HUES6 (cell line): ENCODE results near the gene MEF2C.

Experiments
- H3K27ac ChIP-seq: 2 replicates; pipeline ENCODE4 v1.7.0; 2013; ENCODE audit warnings: low read depth, mild to moderate bottlenecking, low read length, inconsistent platforms
- H3K27me3 ChIP-seq: 2 replicates; pipeline ENCODE4 v1.6.1; 2013; ENCODE audit warnings: low read length; ENCODE audit not compliant: control insufficient read depth, insufficient read depth
- H3K36me3 ChIP-seq: 2 replicates; pipeline ENCODE4 v1.6.1; 2013; ENCODE audit warnings: low read length; ENCODE audit not compliant: control insufficient read depth, insufficient read depth
- H3K4me1 ChIP-seq: 2 replicates; pipeline ENCODE4 v1.6.1; 2013; ENCODE audit warnings: low read length; ENCODE audit not compliant: control insufficient read depth, insufficient read depth
- H3K4me3 ChIP-seq: 2 replicates; pipeline ENCODE4 v1.5.1; 2013; ENCODE audit warnings: low read depth, low read length
- H3K9ac ChIP-seq: one replicate; pipeline ENCODE4 v1.6.1; 2013; ENCODE audit warnings: mild to moderate bottlenecking, low read length
- H3K9me3 ChIP-seq: 2 replicates; pipeline ENCODE4 v1.6.1; 2013; ENCODE audit warnings: low read depth, low read length; ENCODE audit not compliant: control insufficient read depth, insufficient read depth

The MEF2C gene

DNA sequence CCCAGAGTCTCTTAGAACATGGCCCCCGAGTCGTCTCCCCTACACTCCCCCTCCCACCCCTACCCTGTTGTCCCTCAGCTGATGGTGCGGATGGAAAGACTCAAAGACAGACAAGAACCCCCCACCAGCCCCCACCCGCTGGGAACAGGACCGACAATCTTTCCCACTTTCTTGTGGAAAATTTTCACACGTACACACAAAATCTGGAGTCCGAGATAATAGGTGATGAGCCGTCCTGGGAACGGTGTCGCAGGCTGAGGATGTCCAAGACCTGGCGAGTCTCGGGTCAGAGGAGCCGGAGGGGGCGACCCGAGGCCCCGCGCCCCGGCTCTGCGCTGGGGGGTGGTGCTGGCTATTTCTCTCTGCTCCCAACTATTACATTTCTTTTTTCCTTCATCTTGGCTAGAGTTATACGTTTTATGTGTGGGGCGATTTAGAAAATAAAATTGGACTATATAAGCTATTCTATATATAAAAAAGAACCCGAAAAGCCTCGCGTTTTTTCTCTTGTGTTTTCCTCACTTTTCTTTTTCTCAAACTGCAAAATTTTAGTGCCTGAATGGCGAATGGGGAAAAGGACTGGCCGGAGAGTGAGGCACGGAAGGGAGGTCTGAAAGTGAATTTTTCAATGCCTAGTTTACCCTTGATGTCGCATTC is 188.8 kb downstream of the MEF2C start:
- H3K4me3 ChIP-seq, result peak overlapping the region; percentile 54
- H3K27ac ChIP-seq, result no peak overlapping the region
- peaks cover 100% of the 10 kb centered on the region for H3K27me3 ChIP-seq

DNA sequence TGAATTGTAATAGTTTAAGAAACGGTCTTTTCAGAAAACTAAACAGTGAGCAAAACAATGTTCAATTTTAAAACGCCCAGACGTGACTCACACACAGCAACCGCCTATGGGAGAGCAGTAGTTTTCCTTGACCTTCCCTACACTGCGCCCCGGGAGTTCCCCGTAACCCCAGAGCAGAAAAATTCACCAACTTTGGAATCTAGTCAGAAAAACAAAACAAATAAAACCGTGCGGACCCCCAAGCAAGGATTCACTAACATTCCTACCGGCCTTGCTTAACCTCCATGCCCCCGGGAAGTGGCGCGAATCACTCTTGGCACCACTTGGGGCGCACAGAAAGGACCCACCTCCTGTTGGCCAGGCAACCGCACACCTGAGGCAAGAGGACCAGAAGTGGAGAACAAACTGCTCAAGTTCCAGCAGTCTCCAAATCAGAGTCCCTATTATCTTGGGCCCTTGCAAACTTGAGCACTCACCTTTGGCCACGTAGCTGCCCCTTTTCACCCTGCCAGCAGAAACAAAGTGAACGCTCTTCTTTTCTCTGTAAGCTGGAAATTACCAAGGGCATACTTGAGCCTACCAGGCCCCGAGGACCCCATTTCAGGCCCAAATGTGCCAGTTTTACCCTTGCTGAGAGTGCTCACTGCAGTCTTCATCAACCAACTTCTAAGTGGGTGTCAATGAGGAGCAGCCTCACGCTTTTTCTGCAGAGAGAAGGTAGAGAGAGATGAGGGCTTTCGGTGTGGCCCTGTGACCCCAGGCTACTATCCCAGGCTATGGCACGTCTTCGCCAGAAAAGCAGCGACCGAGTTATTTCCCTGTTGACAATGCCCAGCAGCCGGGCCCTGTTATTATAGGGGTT is 189.7 kb downstream of the MEF2C start:
- no peak overlapping the region for H3K9ac ChIP-seq
- H3K36me3 ChIP-seq, result no peaks in the 10 kb centered on the region
- peak overlapping the region; percentile 55 for H3K4me3 ChIP-seq
- H3K4me1 ChIP-seq, result peaks cover 60% of the 10 kb centered on the region
- H3K27me3 ChIP-seq, result peaks cover 100% of the 10 kb centered on the region
- no peak overlapping the region for H3K27ac ChIP-seq
- no peaks in the 10 kb centered on the region for H3K9me3 ChIP-seq

More for the DNA sequence above, 188.8 kb downstream of the MEF2C start:
- no peaks in the 10 kb centered on the region for H3K36me3 ChIP-seq
- H3K9me3 ChIP-seq, result no peaks in the 10 kb centered on the region
- peaks cover 55% of the 10 kb centered on the region for H3K4me1 ChIP-seq
- no peak overlapping the region for H3K9ac ChIP-seq

DNA sequence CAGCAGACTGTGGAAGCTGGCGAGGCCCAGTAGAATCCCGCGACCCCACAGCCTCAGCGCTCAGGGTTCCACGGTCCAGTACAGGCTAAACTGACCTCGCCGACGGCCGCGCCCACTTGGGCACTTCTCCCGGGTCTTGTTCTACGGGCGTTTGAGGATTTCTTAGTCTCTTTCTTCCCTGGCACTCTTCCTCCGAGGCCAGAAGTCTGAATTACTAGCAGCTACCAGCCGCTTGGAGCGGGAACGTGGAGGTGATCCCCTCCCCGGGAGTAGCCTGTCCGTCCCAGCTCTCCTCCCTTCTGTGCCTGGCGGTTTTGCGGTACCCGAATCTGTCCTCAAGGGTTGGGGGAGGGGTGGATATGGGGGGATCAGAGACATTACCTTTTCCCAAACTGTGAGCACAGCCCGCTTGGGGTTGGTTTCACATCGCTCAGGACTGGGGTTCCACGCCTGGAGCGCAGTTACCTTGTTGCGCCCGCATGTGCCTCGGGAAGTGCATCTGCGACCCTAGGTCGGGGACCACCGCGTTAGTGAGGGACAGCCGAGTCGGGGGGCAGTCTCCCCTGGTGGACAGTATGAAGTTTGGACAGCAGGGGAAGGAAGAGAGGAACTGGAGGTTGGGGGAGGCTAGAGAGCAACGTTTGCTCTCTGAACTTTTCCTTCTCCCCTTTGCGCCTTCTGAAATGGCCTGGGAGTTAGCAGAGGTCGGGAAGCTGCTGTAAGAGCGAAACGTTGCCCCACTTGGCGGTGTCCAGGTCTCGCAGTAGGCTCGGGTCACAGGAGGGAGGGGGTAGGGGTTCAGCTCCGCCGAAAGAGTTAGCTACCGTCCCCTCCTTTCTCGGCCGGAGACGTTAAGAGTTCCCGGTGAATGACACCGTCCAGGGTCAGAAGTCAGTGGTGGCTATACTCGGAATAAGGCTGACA is 190.8 kb downstream of the MEF2C start:
- H3K36me3 ChIP-seq, result no peaks in the 10 kb centered on the region
- H3K27ac ChIP-seq, result no peak overlapping the region
- H3K27me3 ChIP-seq, result peaks cover 100% of the 10 kb centered on the region
- H3K9ac ChIP-seq, result peak overlapping the region; percentile 1
- peaks cover 64% of the 10 kb centered on the region for H3K4me1 ChIP-seq
- H3K4me3 ChIP-seq, result peak overlapping the region; percentile 55
- H3K9me3 ChIP-seq, result no peaks in the 10 kb centered on the region

DNA sequence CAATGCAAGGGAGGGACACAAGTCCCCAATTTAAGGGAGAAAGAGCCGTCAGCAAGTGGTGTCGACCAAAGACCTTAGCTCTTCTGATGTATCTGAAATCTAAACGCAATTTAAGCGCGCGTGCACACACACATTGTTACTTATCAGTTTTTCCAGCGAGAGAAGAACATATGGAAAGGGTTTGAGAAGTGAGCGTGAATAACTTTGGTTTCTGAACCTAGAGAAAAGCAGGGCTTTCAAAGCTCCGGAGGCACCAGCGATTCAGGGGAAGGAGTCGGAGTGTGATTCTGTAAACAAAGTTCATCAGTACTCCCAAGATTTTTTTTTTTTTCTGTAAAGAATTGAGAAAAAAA is 191.8 kb downstream of the MEF2C start:
- H3K27me3 ChIP-seq, result peaks cover 100% of the 10 kb centered on the region
- H3K27ac ChIP-seq, result no peak overlapping the region
- H3K4me3 ChIP-seq, result peak overlapping the region; percentile 46; the same call in 1 of the 2 replicates
- no peaks in the 10 kb centered on the region for H3K36me3 ChIP-seq
- peaks cover 60% of the 10 kb centered on the region for H3K4me1 ChIP-seq
- no peak overlapping the region for H3K9ac ChIP-seq
- no peaks in the 10 kb centered on the region for H3K9me3 ChIP-seq

DNA sequence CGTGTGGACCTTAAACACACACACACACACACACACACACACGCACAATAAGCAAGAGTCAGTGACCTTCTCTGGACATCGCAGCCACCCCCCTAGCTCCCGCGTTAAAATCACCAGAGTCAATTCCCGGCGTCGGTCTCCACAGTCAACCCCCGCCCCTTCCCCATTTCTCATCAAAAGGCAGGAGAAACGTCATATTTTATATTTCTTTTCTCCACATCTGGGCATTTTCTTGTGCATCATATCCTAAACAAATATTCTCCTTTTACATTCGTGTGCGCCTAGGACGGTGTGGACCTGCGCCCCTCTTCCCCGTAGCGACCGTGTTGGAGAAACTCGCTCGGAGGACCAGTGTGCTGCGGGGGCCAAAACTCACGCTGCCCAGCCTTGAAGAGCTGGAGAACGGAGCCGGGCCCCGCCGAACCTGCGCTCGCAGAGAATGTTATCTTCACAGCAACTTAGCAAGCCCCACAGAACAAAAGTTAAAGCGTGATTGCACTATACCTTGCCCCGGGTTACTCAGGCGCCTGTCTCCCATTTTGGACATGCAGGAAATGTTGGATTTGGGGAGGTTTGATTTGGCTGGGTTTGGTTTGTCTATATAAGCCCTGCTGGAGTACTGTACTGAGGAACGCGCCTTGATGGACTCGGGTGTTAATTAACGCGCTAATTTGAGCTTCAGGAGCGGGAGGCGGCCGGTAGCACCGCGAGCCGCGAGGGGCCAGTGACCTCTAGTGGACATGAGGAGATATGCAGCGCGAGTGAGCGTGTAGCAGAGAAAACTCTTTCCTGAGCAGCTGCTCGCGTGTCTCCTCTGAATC is 192.4 kb downstream of the MEF2C start:
- peaks cover 56% of the 10 kb centered on the region for H3K4me1 ChIP-seq
- H3K9me3 ChIP-seq, result no peaks in the 10 kb centered on the region
- H3K9ac ChIP-seq, result no peak overlapping the region
- H3K4me3 ChIP-seq, result peak overlapping the region; percentile 46
- H3K36me3 ChIP-seq, result no peaks in the 10 kb centered on the region
- peaks cover 100% of the 10 kb centered on the region for H3K27me3 ChIP-seq
- H3K27ac ChIP-seq, result no peak overlapping the region

DNA sequence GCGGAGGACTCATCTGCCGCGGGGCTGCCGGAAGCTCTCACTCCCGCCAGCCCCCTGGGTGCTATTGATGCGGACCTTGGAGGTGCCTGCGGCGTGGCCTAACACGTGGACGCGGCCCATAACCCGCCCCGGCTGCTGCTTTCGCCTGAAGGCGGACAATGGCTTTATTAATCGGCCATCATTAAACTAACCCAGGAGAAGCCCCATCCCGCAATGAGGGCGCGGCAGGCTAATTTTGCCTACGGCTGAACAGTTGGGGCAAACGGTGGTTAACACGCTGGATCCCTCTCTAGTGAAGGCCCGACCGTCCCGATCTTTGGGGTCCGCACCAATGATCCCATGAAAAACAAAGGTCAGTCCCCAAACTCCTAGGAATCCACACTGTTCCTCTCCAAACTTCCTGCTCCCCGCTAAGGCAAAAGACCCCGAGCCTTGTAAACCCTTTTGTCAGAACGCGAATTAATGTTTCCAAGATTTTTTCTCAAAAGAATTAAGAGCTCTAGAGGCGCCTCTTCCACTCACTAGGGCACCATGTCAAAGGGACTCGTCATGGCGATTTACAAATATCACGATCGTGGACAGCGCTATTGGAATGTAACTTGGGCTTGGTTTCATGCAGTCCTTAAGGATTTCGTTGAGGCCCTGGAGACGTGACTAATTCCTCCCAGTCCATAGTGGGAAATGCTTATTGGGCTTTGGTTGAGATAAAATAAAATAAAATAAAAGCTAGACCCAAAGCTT is 193.1 kb downstream of the MEF2C start:
- peaks cover 100% of the 10 kb centered on the region for H3K27me3 ChIP-seq
- H3K27ac ChIP-seq, result no peak overlapping the region
- peak overlapping the region; percentile 41 for H3K4me3 ChIP-seq
- H3K9me3 ChIP-seq, result no peaks in the 10 kb centered on the region
- peaks cover 57% of the 10 kb centered on the region for H3K4me1 ChIP-seq
- no peak overlapping the region for H3K9ac ChIP-seq
- H3K36me3 ChIP-seq, result no peaks in the 10 kb centered on the region

DNA sequence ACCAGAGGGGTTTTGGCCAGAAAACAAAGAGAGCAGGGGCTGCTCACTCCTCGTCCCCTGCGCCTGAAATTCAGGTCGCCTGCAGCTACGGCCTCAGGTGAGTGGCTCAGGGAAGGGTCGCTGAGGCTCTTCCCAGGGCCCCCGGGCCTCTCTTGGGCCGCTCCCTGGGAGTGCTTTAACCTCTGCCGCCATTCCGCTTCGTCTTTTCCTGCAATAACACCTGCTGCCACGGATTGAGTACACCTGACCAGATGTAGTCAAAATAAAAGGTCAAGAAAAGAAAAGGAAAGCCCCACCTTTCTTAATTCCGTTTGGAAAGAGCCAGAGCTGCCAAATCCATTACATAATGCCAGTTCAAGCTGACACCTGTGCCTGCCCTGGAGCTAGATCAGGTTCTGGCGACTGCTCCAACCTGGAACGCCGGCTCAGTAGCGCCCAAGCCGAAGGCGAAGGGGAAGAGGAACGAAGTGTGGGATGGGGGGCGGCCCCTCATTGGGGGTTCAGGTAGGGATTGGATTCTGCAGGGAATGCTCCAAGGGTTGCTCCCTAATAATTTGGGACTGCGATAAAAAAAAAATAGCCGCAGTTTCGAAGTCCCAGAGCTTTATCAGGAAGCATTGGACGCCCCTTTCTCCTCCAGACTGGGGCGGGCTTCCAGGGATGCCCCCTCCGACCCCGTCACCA is 193.9 kb downstream of the MEF2C start:
- H3K4me1 ChIP-seq, result peaks cover 56% of the 10 kb centered on the region
- H3K27me3 ChIP-seq, result peaks cover 100% of the 10 kb centered on the region
- H3K9ac ChIP-seq, result no peak overlapping the region
- H3K36me3 ChIP-seq, result no peaks in the 10 kb centered on the region
- H3K27ac ChIP-seq, result no peak overlapping the region
- no peaks in the 10 kb centered on the region for H3K9me3 ChIP-seq
- H3K4me3 ChIP-seq, result peak overlapping the region; percentile 41

DNA sequence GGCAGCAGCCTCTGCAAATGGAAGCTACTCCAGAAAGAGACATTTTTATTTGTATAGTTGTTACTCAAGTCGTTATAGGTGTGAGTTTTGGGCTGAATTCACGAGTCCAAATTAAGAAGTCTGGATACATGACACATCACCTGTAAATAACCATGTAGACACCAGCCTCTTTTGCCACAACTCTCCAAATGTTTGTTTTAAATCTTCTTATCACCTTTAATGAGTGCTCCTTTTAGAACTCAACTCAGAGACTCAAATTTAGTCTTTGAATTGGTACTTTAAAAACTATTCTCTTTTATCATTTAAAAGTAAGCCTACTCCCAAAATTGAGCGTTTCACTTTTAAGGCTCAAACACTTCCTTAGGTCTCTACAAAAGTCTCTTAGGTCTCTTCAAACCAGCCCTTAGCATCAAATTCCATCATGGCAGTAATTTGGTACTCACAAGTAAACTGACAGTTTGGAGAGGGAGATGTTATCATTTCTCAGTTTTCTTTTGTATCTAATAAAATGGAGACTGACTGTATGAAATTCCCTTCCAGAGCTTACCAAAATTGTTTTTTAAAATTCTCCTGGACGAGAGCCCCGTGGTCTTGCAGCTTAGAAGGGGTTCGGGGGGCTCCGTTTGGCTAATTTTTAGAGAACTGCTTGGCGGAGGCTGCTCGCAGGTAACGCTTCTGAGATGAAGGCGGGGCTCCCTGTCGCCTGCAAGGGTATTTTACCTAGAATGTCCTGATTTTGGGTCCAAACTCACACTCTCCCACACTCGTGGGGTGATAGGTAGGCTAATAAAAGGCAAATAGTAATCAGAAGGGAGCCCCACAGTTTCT is 194.6 kb downstream of the MEF2C start:
- Histone ChIP-seq H3K9ac (no peak overlapping the region), H3K27me3 (peaks cover 100% of the 10 kb centered on the region), H3K27ac (no peak overlapping the region), H3K4me1 (peaks cover 60% of the 10 kb centered on the region), H3K9me3 (no peaks in the 10 kb centered on the region), H3K36me3 (no peaks in the 10 kb centered on the region), H3K4me3 (peak overlapping the region; percentile 41)

DNA sequence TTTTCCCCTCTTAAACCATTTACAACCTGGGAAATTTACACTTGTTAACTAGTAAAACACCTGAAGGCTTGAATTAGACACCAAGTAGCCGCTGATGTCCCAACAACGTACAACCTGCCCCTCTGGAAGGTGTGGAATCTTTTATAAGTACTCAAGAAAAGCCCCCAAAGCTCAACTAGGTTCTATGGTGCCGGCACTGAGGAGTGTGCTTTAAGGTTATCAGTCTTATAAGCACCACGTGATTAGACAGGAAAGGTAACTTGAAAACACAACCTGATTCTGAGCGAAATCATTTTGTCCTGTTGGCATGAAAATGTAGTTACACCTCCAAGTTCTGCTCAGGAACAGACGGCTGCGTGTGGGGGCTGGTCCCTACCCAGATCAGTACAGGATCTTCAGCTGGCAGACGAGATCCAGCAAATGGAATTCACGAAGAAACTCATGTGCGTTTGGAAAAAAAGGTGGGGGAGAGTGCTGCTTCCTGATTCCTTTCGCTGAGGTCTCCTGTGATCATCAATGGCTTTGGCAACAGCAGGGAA is 195.5 kb downstream of the MEF2C start:
- peaks cover 100% of the 10 kb centered on the region for H3K27me3 ChIP-seq
- peaks cover 55% of the 10 kb centered on the region for H3K4me1 ChIP-seq
- no peak overlapping the region for H3K27ac ChIP-seq

More for the DNA sequence above, 195.5 kb downstream of the MEF2C start:
- no peak overlapping the region for H3K9ac ChIP-seq
- peak overlapping the region; percentile 16; the same call in 1 of the 2 replicates for H3K4me3 ChIP-seq
- no peaks in the 10 kb centered on the region for H3K36me3 ChIP-seq
- no peaks in the 10 kb centered on the region for H3K9me3 ChIP-seq
